HG02943 (cell line): Measurements from ENCODE around the gene HDAC5.
"Not testable (repeated sequence)": the region's sequence is repeated elsewhere in the genome, so short reads cannot be mapped to it uniquely, and the experiment has no call there.

Experiments
- ATAC-seq: cut with Tn5 transposase; IDR thresholded peaks from one replicate; pipeline ENCODE4 v1.9.1; 2021; ENCODE audit warnings: mild to moderate bottlenecking, low read depth, moderate library complexity; ENCODE audit not compliant: unreplicated experiment

Gene HDAC5

DNA sequence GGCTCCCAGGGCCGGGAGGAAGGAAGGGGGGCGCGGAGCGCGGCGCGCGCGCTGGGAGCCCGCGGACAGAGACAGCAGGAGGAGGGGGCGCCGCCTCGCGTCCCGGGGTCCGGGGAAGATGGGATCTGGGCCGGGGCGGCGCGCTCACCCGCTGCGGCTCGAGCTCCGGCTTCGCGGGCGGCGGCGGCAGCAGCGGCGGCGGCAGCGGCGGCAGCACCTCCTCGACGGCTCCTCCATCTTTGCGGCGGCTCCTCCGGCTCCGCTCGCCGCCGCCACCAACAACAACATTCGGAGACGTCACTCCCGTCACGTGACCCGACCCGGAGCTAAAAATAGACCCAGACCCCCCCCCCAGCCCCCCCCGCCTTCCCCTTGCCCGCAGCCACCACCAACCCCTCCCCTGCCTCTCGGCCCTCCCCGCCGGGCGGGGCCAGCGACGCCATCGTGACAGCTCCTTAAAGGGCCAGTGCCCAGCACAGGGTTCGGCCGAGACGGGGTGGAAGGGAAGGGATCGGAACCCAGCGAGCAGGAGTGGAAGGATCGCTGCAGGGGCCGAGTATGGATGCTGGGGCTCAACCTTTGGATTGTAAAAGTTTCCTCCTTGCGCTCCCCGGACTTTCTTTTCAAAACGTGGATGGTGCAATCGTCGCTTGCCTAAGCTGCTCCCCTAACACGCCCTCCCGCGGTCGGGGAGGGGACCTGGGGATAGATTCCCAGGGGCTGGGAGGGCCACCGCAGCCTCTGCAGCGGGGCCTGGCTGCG, at the start of gene HDAC5:
HDAC5 (minus strand) TSS at position 286 of the 762 bp plus-strand sequence. CDS start 6,126 bp downstream, outside the sequence.
- peak; percentile 82 for ATAC-seq

DNA sequence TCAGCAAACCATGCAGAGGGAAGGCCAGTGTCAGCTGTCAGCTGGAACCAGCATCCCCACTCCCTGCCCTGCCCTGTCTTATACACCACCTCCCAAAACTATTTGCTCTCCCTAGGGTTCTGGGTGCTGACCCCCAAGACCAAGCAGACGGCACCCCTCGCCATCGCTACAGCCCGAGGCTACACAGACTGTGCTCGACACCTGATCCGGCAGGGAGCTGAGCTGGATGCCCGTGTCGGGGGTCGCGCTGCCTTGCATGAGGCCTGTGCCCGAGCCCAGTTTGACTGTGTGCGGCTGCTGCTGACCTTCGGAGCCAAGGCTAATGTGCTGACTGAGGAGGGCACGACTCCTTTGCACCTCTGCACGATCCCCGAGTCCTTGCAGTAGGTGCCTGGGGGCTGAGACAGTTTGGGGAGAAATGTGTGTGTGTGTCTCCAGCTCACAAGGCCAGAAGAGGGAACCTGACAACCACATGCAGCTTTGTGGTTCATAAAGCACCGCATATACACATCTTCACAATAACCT, 48.6 kb upstream of the HDAC5 start:
- no peak for ATAC-seq

DNA sequence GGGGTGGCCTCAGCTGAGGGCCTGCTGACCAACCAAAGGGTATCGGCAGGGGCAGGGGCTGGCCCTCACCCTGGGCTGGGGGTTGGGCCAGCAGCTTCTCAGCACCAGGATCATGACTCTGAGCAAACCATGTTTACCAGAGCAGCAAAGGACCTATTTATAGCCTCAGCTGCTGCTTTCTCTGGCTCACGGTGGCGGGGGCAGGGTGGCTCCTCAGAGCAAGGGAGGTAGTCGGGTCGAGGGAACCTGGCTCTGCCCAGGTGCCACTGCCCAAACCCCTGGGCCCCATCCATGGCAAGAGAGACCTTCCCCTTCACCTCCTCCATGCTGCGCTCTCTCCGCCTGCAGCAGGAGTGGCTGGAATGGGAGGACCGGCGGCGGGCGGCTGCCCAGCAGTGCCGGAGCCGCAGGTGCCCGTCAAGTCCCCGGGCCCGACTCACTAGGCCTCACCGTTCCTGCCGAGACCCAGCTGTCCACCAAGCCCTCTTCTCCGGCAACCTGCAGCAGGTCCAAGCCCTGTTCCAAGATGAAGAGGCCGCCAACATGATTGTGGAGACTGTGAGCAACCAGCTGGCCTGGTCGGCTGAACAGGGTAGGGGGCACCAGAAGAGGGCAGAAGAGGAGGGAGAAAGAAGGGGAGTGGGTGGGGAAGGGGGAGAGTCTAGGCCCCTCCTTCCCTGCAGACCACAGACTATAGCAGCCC, 47.2 kb upstream of the HDAC5 start, which contains the start of gene ASB16:
ASB16 (plus strand) TSS at position 206 of the 703 bp plus-strand sequence; CDS start at position 292, 86 bp downstream.
- no peak for ATAC-seq

DNA sequence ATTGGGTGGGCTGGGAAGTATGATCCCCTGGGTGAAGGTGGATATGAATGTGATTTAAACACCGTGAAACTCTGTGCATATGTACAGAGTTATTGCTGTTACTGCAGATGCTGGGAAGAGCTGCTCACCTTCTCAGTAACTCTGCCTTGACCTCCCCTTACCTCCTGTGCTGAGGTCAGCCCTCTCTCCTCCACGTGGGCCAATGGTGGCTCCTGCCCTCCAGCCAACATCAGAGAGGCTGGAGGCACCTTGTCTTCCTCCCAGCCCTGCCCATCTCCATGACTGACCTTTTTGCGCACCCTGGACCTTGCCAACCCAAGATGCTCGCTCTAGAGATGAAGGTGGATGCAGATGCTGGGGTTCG, 46.7 kb upstream of the HDAC5 start:
- ATAC-seq, result no peak

DNA sequence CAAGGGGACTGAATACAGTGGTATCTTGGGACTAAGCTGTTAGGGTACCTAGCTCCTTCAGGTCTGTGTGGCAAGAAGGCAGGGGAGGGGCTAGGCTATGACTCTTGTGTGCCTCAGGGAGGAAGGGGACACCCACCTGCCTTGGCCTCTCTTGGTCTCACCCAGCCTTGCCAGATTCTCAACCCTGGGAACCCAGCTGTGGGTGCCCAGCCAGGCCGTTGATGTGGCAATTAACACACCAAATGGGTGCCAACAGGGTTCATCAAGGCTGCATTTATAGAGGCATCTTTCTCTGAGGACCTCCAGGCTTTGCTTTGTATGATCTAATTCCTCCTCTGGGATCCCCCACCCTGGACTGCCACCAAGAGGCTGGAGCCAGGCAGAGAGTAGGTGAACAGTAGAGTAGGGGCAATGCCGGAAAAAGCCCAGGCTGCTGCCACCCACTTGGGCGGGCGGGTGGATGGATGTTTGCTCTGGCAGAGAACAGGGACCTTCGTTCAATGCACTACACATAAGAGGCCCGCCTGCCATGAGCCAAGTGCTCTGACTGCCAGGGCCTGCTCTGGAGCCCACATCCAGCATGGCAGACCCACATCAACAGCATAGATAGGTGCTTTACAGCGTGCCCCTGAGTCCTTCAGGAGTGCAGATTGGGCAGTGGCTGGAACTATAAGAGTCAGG, 43.9 kb upstream of the HDAC5 start:
- no peak for ATAC-seq

DNA sequence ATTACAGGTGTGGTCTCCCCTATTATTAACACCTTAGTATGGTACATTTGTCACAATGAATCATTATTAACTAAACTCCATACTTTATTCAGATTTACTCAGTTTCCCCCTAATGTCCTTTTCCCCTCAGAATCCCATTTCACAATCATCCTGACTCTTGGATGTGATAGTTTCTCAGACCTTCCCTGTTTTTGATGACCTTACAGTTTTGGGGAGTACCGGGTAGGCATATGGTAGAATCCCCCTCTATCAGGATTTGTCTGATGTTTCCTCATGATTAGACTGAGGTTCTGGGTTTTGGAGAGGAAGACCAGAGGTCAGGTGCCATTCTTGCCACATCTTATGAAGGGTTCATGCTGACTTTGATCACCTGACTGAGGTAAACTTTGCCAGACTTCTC, 41.0 kb upstream of the HDAC5 start:
- no peak for ATAC-seq

DNA sequence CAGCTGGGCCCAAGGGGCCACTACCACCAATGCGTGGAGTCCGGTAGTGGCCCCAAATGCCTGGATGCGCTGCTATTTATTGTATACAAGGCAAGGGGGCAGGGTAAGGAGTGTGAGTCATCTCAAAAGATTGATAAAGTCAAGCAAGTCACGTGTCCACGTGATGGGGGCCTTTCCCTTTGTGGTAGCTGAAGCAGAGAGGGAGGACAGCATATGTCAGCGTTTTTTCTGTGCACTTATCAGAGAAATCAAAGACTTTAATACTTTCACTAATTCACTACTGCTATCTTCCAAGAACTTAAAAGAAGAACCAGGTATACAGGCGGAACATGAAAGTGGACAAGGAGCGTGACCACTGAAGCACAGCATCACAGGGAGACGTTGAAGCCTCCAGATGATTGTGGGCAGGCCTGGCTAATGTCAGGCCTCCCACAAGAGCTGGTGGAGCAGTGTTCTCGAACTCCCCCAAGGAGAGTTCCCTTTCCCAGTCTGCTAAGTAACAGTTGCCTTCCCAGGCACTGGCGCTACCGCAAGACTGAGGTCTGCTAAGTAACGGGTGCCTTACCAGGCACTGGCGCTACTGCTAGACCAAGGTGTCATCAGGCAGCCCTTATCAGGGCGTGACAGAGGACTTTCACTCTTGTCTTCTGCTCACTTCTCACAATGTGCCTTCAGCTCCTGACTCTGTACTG, 36.2 kb upstream of the HDAC5 start:
- ATAC-seq, result no peak

DNA sequence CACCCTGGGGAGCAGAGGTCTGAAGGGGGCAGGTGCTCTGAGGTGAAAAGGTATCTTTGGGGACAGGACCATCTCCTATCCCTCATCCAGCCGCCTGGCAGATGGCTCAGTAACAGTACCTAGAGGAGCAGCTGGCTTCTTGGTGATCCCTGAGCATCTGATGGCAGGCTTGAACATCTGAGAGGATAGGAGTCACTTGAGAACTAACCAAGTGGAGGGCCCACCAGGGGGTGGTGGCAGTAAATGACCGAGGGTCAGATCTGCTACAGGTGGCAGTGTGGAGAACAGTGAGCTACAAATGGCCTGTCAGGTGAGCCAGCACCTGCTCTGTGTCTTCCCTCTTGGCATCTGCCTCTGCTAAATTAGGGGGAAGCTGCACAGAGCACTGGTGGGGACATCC, 32.0 kb upstream of the HDAC5 start:
- ATAC-seq, result no peak

DNA sequence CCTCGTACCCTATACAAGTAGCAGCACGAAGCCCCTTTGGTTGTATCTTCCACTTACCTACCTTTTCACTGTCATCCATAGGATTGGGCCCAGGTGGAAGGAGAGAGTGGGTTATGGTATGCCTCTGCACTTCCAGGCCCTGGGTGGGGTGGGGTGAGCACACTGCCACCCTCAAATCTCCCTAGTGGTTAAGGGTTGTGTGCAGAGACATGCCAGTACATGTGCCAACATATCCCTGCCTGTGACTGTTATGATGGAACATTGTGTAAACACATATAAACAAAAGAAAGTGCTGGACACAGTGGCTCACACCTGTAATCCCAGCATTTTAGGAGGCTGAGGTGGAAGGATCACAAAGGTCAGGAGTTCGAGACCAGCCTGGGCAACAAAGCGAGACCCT, 29.4 kb upstream of the HDAC5 start:
- ATAC-seq, result no peak

DNA sequence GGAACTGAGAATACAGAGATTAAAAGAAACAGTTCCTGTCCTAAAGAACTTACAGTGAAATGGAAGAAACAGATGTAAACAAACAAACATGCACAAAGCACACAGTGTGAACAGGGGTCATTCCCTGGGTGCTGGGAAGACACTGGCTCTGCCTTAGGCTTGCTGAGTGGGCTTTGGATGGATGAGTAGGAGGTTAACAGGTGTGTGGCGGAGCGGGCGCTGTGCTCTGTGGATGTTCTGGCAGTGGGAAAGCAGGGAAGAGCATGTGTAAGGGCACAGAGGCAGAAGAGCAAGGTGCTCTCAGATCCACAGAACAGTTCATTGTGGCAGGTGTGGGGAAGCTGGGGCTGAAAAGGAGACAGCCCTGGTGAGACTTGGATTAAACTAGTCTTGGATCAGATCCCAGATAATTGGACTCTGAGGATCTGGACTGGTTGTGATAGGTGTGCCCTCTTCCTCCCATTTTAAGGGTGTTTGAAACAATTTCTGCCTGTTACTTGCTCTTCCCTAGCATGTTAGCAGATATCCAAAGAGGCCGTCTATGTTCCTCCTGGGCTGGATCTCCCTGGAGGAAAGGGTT, 26.4 kb upstream of the HDAC5 start:
- ATAC-seq, result no peak

DNA sequence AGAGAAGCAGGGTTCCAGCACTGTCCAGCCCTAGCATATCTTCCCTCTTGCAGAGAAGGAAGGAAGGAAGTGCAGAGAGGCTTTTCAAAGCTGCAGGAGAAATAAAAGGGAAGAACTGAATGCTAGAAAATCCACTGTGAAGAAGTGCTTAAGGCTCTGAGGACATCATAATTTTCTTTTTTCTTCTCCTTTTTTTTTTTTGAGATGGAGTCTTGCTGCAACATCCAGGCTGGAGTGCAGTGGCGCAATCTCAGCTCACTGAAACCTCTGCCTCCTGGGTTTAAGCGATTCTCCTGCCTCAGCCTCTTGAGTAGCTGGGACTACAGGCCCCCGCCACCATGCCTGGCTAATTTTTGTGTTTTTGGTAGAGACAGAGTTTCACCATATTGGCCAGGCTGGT, 25.6 kb upstream of the HDAC5 start:
- not testable (repeated sequence) for ATAC-seq

DNA sequence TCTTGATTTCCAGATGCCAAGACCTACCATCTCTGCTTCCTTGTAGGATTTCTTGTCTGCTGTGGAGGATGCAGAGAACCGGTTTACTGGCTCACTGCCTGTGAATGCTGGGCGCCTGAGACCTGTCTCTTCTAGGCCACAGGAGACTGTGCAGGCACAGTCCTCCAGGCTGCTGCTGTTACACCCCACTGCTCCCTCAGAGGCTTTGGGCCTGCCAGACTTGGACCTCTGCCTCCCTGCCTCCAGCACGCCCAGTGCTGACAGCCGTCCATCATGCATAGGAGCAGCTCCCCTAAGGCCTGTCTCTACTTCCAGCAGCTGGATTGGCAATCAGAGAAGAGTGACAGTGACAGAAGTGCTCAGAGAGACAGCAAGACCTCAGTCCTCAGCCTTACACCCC, 24.4 kb upstream of the HDAC5 start:
- no peak for ATAC-seq

DNA sequence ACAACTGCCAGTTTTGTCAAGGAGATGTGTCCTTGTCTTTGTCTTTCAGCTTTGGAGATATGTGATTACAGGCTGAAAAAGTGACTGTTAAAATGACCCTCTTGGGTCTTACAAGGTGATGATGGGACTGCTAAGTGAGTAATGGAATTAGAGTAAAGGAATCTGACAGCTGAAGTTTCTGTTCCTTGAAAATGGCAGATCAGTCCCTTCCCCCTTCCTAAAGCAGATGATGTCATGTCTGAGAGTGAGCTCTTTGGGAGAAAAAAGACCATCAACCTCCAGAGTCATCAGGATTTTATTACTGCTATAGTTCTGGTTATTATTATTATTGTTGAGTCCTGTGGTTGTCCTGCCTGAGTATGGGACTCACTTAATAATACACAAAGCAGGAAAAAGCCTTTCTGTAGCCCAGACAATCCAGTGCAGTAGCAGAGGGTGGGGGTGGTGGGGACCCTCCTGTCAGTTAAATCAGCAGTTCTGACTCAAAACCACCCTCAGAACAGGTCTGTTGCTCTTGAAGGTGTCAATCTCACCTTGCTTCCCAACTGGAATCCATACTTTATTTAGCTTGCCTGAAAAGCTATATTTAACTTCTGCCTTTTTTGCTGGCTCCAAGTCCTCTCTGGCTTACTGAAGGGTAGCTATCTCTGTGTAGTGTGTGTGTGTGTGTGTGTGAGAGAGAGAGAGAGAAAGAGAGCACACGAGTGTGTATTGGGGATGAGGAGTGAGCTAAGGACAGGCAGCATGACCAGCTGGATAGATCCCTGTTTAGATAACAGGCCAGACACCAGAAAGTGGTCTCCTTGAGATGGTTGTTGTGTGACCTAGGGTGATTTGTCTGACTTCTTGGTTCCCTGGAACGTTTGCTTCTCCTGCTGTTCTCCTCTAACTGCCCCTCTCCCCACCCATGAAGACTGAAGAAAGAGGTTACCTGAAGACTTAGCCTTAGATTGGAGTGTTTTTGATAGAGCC, 23.2 kb upstream of the HDAC5 start:
- no peak for ATAC-seq

DNA sequence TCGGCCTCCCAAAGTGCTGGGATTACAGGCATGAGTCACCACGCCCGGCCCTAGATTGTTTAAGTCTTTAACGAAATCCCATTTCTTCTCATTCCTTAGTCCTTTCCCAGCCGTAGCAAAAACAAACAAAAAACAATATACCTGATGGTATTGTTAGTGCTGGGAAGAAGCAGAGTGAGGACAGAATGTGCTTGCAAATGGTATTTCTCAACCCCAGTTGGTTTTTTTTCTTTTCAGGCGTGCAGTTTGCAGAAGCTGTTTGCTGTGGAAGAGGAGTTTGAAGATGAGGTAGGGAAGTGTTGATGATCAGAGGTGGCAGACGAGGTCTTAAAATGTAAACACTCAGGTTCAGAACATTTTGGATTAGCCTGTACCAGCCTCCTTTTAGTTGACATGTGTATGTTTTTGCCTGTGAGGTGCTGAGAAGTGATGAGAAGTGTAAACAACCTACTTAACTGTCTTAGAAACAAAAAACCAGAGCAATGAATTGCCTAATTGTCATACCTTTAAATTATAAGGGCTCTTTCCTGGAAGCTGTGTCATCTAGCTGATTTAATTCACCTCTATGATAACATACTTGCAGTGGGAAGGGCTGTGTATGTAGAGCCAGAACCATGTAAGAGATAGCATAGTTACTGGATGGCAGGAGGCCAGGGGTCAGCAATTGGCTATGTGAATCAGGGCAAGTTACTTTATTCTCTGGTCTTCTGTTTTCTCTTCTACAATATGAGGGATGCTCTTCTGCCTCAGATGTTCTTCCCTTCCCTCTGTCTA, 21.7 kb upstream of the HDAC5 start:
- no peak for ATAC-seq

DNA sequence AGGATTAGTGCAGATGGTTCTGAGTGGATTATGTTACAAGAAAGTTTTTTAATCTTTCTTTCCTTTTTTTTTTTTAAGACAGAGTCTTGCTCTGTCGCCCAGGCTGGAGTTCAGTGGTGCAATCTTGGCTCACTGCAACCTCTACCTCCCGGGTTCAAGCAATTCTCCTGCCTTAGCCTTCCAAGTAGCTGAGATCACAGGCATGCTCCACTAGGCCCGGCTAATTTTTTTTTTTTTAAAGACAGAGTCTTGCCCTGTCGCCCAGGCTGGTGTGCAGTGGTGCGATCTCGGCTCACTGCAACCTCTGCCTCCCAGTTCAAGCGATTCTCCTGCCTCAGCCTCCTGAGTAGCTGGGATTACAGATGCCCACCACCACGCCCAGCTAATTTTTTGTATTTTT, 20.5 kb upstream of the HDAC5 start:
- not testable (repeated sequence) for ATAC-seq

DNA sequence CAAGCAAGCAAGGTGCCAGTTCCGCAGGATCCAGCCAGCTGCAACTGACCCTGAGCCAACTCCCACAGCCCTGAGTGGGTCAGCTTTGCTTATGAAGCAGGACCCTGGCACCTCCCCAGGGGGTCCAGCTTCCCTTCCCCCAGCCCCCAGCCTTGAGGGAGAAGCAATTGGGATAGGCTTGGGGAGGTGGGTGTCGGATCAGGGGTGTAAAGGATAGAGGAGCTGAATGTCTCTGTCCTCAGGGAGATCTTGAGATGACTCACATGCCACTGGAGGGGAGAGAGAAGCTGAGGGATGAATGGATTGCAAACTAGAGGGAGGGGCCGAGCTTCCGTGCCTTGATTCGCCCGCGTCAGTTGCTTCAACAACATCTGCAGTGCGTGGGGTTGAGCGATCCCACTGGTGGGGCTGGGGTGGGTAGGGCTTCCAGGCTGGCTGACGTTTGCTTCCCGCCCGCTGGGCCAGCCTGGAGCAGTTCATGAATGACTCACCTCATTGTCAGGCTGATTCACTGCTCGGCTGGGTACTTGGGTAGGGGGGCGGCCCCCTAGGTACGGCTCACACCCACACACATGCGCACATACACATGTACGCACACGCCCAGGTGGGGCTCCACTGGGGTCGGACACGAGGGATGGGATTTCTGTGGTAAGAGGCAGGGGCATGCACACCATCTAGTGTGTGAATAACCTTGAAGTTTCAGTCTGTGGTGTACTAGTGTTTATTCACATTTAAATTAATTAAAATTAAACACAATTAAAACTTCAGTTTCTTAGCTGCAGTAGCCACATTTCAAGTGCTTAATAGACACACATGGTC, 14.7 kb upstream of the HDAC5 start:
- no peak for ATAC-seq

DNA sequence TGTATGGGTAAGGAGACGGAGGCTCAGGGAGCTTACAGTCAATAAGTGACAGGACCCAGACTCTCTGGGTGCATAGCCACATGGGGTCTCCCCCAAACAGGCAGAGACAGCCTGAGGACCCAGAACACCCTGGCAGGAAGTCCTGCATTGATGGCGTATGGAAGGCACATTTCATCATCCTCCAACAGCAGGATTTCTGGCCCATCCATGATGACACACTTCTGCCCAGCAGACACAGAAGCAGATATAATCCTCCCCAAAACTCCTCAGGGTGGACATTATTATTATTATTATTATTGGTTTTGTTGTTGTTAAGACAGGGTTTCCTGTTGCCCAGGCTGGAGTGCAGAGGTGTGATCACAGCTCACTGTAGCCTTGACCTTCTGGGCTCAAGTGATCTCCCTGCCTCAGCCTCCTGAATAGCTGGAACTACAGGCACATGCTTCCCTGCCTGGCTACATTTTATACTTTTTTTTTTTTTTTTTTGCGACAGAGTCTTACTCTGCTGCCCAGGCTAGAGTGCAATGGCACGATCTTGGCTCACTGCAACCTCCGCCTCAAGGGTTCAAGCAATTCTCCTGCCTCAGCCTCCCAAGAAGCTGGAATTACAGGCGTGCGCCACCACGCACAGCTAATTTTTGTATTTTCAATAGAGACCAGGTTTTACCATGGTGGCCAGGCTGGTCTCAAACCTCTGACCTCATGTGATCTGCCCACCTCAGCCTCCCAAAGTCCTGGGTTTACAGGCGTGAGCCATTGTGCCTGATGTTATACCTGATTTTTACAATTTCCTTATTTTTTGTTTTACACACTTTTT, 11.5 kb upstream of the HDAC5 start:
- no peak for ATAC-seq
